ENCODE measurements around the gene GID4.

GID4 gene

GRCh38 chr17:18059283-18059682, 20.1 kb downstream of the GID4 start:
- no peak overlapping the region for H3K4me3 ChIP-seq (ENCODE audit: control insufficient read depth, low read depth, low read length)
- no peak for DNase-seq (ENCODE audit: low read depth)
- no peak for TF ChIP-seq CTCF (conservative IDR thresholded peaks at IDR 0.05; ENCODE audit: control insufficient read depth, insufficient read depth, low read depth, low read length)

- no peak for TF ChIP-seq CTCF (conservative IDR thresholded peaks at IDR 0.05; ENCODE audit: control insufficient read depth, insufficient read depth, low read depth, low read length)
- no peak overlapping the region for H3K4me3 ChIP-seq (ENCODE audit: control insufficient read depth, low read depth, low read length)
- DNase-seq (ENCODE audit: low read depth): no peak
These were observed 24.8 kb downstream of the GID4 start for GRCh38 chr17:18064053-18064452.

- H3K4me3 ChIP-seq (ENCODE audit: control insufficient read depth, low read depth, low read length): no peak overlapping the region
- no peak for DNase-seq (ENCODE audit: low read depth)
- no peak for TF ChIP-seq CTCF (conservative IDR thresholded peaks at IDR 0.05; ENCODE audit: control insufficient read depth, insufficient read depth, low read depth, low read length)
These were observed 26.3 kb downstream of the GID4 start for GRCh38 chr17:18065546-18065945.

- DNase-seq (ENCODE audit: low read depth): peak; percentile 17
- TF ChIP-seq CTCF (conservative IDR thresholded peaks at IDR 0.05; ENCODE audit: control insufficient read depth, insufficient read depth, low read depth, low read length): no peak
- H3K4me3 ChIP-seq (ENCODE audit: control insufficient read depth, low read depth, low read length): no peak overlapping the region
These were observed 27.7 kb downstream of the GID4 start for GRCh38 chr17:18066866-18067265.

- no peak overlapping the region for H3K4me3 ChIP-seq (ENCODE audit: control insufficient read depth, low read depth, low read length)
- no peak for DNase-seq (ENCODE audit: low read depth)
- TF ChIP-seq CTCF (conservative IDR thresholded peaks at IDR 0.05; ENCODE audit: control insufficient read depth, insufficient read depth, low read depth, low read length): no peak
These were observed 29.9 kb downstream of the GID4 start for GRCh38 chr17:18069101-18069500.

- DNase-seq (ENCODE audit: low read depth): peak; percentile 47
- TF ChIP-seq CTCF (conservative IDR thresholded peaks at IDR 0.05; ENCODE audit: control insufficient read depth, insufficient read depth, low read depth, low read length): no peak
- H3K4me3 ChIP-seq (ENCODE audit: control insufficient read depth, low read depth, low read length): peak overlapping the region; percentile 24
These were observed 31.7 kb downstream of the GID4 start for GRCh38 chr17:18070861-18071340.

- no peak for TF ChIP-seq CTCF (conservative IDR thresholded peaks at IDR 0.05; ENCODE audit: control insufficient read depth, insufficient read depth, low read depth, low read length)
- DNase-seq (ENCODE audit: low read depth): no peak
- H3K4me3 ChIP-seq (ENCODE audit: control insufficient read depth, low read depth, low read length): no peak overlapping the region
These were observed 32.5 kb downstream of the GID4 start for GRCh38 chr17:18071751-18072150.

Data from fibroblast of mammary gland (primary cell).